ENCODE results near the gene PAPLN.

DNA sequence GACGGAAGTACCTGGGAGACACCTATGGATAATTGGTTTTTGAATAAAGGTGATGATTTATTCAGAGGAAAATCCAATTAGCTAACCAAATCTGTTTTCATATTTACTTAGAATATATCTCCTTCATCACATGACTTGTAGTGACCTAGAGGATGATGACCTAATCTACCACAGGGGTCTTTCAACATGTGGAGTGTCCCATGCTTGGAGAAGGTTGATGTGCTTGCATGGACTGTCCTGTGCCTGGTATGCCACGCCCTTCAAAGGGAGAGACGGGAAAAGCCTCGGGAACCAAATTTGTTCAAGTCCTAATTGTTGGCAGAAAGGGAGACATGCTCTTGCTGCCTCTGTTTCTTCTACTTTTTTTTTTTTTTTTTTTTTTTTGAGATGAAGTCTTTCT, 11.8 kb upstream of the PAPLN start:
- no peak for TF ChIP-seq POLR2AphosphoS5 (IDR thresholded peaks at IDR 0.05; ENCODE audit: low read depth)
- no peak for TF ChIP-seq CTCF (conservative IDR thresholded peaks at IDR 0.05; ENCODE audit: low read depth in 2 of 2)
- no peak for TF ChIP-seq EZH2 (IDR thresholded peaks at IDR 0.05; ENCODE audit: low read depth, unreplicated experiment)
- TF ChIP-seq JUNB (IDR thresholded peaks at IDR 0.05; ENCODE audit: unreplicated experiment): no peak
- TF ChIP-seq EZH2phosphoT487 (IDR thresholded peaks at IDR 0.05; ENCODE audit: unreplicated experiment): no peak

Data from GM23338 (cell line).